WERI-Rb-1 (cell line): ENCODE data around the gene COL4A1.

Source experiments
- DNase-seq: peaks from one replicate; pipeline ENCODE4 v3.0.0-alpha.2; 2020
- H3K27ac ChIP-seq: fragments of 250-450 bp; sonication (Bioruptor Pico); 2 replicates; pipeline ENCODE4 v1.5.1; 2020; ENCODE audit warnings: mild to moderate bottlenecking, moderate library complexity
- H3K27me3 ChIP-seq: fragments of 250-450 bp; sonication (Bioruptor Pico); 2 replicates; pipeline ENCODE4 v1.5.1; 2021; ENCODE audit warnings: mild to moderate bottlenecking, low read depth, moderate library complexity; ENCODE audit not compliant: insufficient read depth, severe bottlenecking
- H3K36me3 ChIP-seq: fragments of 250-450 bp; sonication (Bioruptor Pico); 2 replicates; pipeline ENCODE4 v1.5.1; 2020; ENCODE audit warnings: mild to moderate bottlenecking, moderate library complexity
- H3K4me3 ChIP-seq: 2 replicates; pipeline ENCODE4 v1.5.1; 2011; ENCODE audit warnings: low read depth, mild to moderate bottlenecking, control low read depth, low read length
- H3K9me3 ChIP-seq: fragments of 250-450 bp; sonication (Bioruptor Pico); 2 replicates; pipeline ENCODE4 v1.5.1; 2021; ENCODE audit warnings: mild to moderate bottlenecking, moderate library complexity; ENCODE audit not compliant: severe bottlenecking
- TF ChIP-seq, protein P1 (sequence below): IDR thresholded peaks from 2 replicates; pipeline ENCODE4 v1.5.1; 2011; ENCODE audit warnings: low read depth, mild to moderate bottlenecking, control low read depth, inconsistent platforms, low read length

Gene COL4A1

DNA sequence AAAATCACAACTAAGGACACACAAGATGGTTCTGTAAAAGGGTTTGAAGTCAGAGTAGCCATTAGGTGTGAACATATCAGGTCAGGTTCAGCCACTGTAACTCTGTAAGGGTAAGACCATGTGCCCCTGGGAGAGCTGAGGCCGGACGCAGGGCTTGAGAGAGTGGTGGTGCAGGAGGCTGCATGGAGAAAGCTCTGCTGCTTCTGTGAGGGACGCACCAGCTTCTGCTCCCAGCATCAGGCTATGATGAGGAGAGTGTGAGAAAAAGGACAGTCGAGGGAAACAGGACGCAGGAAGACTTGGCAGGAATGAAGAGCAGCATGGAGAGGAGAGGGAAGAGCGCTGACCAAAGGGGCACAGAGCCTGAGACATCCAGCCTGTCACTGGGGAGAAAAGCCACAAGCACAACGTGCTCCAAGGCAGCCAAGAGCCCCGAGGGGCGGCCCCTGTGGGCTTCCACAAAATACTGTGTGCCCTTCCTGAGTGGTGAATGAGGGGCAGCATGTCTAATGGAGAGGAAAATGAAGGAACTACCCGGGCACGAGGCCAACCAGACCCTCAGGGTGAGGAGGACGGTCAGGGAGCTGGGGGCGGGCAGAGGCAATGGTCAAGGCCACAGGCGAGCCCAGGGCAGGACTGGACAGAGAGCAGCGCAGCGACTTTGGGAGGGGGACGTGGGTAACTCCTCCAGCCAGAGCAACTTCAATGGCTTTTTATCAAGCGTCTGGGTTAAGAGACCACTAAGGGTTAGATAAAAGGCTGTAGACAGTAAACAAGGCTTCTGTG is 107.7 kb downstream of the COL4A1 start:
- DNase-seq, result no peak
- no peaks in the 10 kb centered on the region for H3K27me3 ChIP-seq
- TF ChIP-seq, protein P1, sequence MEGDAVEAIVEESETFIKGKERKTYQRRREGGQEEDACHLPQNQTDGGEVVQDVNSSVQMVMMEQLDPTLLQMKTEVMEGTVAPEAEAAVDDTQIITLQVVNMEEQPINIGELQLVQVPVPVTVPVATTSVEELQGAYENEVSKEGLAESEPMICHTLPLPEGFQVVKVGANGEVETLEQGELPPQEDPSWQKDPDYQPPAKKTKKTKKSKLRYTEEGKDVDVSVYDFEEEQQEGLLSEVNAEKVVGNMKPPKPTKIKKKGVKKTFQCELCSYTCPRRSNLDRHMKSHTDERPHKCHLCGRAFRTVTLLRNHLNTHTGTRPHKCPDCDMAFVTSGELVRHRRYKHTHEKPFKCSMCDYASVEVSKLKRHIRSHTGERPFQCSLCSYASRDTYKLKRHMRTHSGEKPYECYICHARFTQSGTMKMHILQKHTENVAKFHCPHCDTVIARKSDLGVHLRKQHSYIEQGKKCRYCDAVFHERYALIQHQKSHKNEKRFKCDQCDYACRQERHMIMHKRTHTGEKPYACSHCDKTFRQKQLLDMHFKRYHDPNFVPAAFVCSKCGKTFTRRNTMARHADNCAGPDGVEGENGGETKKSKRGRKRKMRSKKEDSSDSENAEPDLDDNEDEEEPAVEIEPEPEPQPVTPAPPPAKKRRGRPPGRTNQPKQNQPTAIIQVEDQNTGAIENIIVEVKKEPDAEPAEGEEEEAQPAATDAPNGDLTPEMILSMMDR, result no peak
- no peak overlapping the region for H3K27ac ChIP-seq
- no peaks in the 10 kb centered on the region for H3K9me3 ChIP-seq
- no peak overlapping the region for H3K4me3 ChIP-seq
- H3K36me3 ChIP-seq, result no peaks in the 10 kb centered on the region; the same call in 1 of the 2 replicates

DNA sequence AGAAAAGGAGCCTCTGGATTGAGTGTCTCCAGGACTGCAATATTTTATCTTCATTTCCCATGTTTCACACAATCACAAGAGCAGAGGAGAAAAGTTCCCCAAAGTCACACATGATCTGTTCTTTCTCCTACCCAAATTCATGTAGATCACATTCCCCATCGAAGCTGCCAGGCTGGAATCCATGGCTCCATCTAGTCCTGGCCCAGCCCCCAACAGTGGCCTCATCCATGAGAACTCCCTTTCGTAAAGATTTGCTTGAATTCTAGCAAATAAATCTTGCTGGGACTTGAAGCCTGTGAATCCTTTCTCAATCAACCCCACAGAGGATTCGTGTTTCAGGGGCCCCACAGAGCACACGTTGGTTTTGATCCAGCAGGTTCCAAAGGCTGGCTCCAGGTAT is 109.5 kb downstream of the COL4A1 start:
- H3K36me3 ChIP-seq, result no peaks in the 10 kb centered on the region; the same call in 1 of the 2 replicates
- DNase-seq, result no peak
- H3K4me3 ChIP-seq, result no peak overlapping the region
- no peak overlapping the region for H3K27ac ChIP-seq
- TF ChIP-seq, protein P1, result no peak
- H3K9me3 ChIP-seq, result no peaks in the 10 kb centered on the region
- no peaks in the 10 kb centered on the region for H3K27me3 ChIP-seq

DNA sequence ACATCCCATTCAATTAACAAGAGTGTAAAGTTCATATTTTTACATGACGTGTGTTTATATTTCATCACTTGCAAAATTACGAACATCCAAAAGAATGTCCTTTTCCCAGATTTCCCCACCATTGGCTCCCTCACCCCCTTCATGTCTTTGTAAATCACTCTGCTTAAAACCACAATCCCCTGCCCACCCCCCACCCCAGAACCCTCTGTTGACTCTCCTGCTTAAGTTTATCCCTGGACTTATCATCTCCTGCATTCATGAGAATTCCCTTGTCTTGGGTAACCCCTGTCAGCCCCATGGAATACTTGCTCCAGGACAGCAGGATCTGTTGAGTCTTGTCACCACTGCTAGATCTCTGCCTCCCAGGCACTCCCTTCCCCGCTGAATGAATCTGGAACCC is 109.9 kb downstream of the COL4A1 start:
- Histone ChIP-seq H3K9me3 (no peaks in the 10 kb centered on the region), H3K27ac (no peak overlapping the region), H3K4me3 (no peak overlapping the region), H3K27me3 (no peaks in the 10 kb centered on the region), H3K36me3 (no peaks in the 10 kb centered on the region; the same call in 1 of the 2 replicates)
- TF ChIP-seq, protein P1, result no peak
- no peak for DNase-seq

DNA sequence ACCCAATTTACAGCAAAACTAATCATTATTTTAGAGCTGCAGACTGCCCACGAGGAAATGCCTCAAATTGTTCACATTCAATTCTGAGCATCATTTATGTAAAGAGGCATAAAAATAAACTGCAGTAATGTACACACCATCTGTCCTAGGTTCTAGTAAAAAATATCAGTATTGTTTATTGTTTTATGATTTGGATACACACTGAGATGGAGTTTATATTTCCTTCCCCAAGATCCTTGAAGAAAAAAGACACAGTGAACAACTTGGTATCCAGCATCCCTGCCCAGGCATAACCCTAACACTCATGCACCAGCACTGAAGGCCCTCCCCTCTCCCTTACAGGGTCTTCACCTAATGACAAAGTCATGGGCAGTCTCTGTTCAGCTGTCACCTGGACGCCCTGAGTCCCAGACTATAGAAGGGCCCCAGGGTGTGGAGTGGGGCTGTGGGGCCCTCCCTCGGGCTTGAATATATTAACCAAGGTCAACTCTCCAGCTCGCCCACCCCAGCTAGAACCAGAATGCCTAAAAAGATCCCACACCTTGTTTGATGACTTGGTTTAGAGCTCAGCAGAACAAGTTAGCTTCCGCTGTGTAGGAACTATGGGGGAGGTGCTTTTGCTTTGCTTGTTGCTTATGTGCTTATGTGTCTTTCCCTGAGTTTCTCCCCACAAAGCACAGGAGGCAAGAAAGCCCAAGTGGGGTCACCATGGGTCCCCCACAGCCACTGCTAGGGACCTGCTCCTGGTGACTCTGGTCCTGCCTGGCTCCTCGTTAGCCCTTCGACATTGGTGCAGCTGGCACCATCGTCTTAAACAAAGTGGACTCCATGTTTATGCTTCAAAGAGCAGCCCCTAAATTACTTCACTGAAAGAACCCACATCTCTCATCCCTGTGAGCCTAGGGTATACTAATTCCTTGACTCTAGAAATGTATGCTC is 111.1 kb downstream of the COL4A1 start:
- no peak for DNase-seq
- no peaks in the 10 kb centered on the region for H3K9me3 ChIP-seq
- H3K27me3 ChIP-seq, result no peaks in the 10 kb centered on the region
- H3K27ac ChIP-seq, result no peak overlapping the region
- no peaks in the 10 kb centered on the region; the same call in 1 of the 2 replicates for H3K36me3 ChIP-seq
- H3K4me3 ChIP-seq, result no peak overlapping the region
- TF ChIP-seq, protein P1, result no peak

DNA sequence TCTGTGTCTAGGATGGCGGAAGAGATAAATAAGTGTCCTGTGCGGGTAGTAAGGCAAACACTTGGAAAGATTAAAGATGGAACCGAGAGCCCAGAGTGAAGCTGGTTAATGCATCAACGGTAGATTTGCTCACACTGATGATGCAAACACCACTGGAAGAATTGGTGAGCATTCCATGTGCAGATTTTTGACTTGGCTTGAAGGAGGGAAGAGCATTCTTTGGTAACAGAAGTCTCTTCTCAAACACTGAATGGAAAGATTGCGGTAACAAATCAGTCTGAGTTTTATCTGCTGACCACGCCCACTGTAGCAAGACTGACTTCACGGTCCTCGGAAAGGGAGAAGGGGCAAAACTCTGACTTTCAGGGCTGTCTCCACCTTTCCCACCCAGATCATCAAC is 112.5 kb downstream of the COL4A1 start:
- no peaks in the 10 kb centered on the region for H3K27me3 ChIP-seq
- no peak overlapping the region for H3K4me3 ChIP-seq
- DNase-seq, result no peak
- H3K27ac ChIP-seq, result no peak overlapping the region
- TF ChIP-seq, protein P1, result no peak
- H3K9me3 ChIP-seq, result no peaks in the 10 kb centered on the region
- H3K36me3 ChIP-seq, result no peaks in the 10 kb centered on the region; the same call in 1 of the 2 replicates
